Left ventricle myocardium superior (tissue), 1 donor: Measurements from ENCODE around the gene PIGP. TPM values are rescaled to one million over a fixed set of nuclear protein-coding genes. Genes with fewer than 3 reads are reported as not detected.

Experiments
- ATAC-seq: fragments of 200-7000 bp; cut with Tn5 transposase; one replicate; pipeline ENCODE4 v1.9.1; 2020; ENCODE audit warnings: mild to moderate bottlenecking, moderate library complexity
- DNase-seq: peaks from one replicate; pipeline ENCODE4 v3.0.0-alpha.2; 2020
- intact Hi-C: fragments of 100-400 bp; cut with micrococcal nuclease; formaldehyde crosslinking; loops from one replicate; pipeline ENCODE4 v1.11.0; 2022
- total RNA-seq: library from RNA; stranded (reverse); fragmentation: NEBNext Ultra II Directional; extraction: Animal tissue kit (Norgen Biotek cat#: 25700); gene quantifications from one replicate; pipeline ENCODE4 v1.2.1, GENCODE V29; 2021
- donor health status: DM: no; HTN: yes; CAD: no; lungs with severe emphysema.

PIGP gene
- total RNA-seq, 1 donor from 2014 or later: 36.8 TPM

- no peak for ATAC-seq
- no peak for DNase-seq
- intact Hi-C loops: no loop called here
Observed at GRCh38 chr21:37079211-37079824, 6.4 kb upstream of the PIGP start.

DNA sequence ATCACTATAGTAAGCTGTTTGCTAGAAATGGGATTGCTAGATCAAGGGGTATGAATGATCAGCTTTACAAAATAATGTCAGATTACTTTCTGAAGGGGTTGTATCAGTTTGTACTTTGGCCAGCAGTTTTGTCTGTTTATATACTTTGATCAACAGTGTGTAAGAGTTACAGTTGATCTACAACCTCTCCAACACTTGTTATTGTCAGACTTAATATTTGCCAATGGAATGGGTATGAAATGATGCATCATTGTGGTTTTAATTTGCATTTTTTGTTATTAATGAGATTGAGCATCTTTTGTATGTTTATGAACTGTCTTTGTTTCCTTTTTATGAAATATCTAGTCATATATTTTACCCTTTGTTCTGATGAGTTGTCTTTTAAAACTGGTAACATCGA, 4.5 kb upstream of the PIGP start:
- no peak for DNase-seq
- intact Hi-C loops: no loop called here
- ATAC-seq: no peak

DNA sequence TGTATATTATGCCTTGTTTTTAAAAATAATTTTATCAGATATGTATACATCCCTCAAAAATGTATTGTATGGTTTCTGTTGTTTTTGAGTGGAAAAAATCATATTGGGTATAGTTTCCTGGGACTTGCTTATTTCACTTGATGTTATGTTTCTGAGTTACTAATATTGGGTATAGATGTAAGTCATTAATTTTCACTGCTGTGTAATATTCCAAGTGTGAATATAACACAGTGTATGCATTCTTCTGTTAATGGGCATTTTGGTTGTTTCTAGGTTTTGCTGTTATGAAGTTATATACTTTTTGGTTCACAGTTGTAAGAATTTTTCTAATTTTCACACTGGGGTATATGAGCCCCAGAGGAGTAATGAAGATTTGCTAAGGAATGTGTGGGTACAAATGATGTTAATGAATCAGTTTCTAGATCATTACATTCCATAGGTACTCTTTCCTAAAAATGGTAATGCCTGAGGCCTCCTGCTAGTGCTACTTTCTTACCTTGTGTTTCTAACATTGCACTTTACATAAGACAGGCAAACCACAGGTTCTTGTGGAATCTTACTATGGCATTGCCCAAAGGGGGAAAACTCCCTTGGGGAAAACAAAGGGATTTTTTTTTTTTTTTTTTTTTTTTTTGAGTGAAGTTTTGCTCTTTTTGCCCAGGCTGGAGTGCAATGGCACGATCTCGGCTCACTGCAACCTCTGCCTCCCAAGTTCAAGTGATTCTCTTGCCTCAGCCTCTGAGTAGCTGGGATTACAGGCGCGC, 3.4 kb upstream of the PIGP start:
- intact Hi-C loops: no loop called here
- DNase-seq: no peak

DNA sequence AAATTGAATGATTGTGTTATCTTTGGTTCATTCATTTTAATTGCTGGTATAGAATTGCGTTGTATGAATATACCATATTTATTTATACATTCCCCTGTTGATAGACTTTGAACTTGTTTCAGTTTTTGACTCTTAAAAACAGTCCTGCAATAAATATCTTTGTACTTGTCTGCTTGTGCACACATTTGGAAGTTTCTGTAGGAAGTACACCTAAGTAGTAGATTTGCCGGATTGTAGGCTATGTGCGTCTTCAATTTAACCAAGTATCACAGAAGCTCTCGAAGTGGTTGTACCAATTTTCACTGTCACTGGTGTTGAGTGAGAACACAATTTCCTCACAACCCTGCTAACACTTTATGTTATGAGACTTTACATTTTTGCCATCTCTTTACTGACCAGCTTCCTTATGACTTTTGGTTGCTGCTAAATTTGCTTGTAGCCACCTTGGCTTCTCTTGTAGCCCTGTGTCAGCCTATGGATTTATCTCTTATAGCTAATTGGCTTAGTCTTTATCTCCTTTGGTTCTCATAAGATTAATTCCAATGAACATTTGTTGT, 2.4 kb upstream of the PIGP start:
- intact Hi-C loops: no loop called here
- DNase-seq (no peak), ATAC-seq (no peak)

More for the DNA sequence above, 3.4 kb upstream of the PIGP start:
- ATAC-seq: no peak

GRCh38 chr21:37074546-37074945, 1.7 kb upstream of the PIGP start:
- ATAC-seq: no peak
- no peak for DNase-seq
- intact Hi-C loops: no loop called here

DNA sequence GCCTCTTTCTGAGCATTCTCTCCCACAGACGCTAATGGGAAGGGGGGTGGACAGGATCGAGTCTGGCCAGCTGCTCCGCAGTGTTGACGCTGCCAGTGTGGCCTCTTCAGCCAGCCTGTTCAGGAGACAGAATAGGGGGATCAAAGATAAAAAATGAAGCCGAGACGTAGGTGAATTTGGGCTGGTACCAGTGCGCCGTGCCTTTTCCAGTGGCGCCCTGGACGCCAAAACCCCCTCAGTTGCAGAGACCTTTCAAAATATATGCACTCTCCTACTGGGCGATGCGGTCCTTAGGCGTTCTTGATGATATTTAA, 1.3 kb upstream of the PIGP start:
- intact Hi-C loops: no loop called here
- no peak for DNase-seq
- ATAC-seq: peak; percentile 0

GRCh38 chr21:37073417-37074196, 736 bp upstream of the PIGP start:
- DNase-seq (peak; percentile 78), ATAC-seq (peak; percentile 33)
- intact Hi-C loops: no loop called here

DNA sequence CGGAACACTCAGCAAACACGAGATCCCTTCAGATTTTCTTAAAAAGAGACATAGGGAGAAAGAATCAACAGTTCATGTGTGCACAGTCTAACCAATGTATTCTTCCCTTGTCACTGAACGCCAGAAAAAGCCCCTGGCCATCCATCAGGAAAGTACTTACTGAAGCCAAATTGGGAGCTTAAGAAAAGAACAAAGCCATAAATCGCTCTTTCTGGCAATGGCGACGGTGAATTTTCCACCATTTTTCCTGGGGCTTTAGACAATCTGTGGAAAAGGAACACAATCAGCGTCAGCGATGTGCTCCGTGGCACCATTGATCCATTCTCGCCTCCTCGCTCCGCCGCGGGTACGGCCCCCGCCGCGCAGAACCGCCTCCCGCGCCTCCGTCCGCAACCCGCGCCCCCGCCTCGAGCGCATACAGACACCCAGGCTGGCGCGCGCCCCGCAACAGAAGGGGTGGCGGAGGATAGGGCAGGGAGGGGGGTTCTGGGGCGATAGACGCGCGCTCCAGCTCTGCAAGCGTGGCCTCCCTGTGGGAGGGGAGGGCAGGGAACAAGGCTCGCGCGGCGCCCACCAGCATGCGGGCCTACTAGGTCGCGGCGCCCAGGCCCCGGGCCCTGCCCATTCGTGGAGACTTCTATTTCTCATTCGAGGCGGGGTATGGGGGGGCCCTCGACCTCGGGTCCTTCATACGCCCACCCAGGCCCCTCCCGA, 440 bp downstream of the PIGP start:
- DNase-seq (peak; percentile 92), ATAC-seq (peak; percentile 81)
- intact Hi-C loops: no loop called here

- ATAC-seq: peak; percentile 10
Observed at GRCh38 chr21:37071561-37072273, 1.2 kb downstream of the PIGP start.

GRCh38 chr21:37065561-37066177, 7.2 kb downstream of the PIGP start:
- ATAC-seq: no peak
- DNase-seq: no peak
- intact Hi-C loops: no loop called here

More at GRCh38 chr21:37071561-37072273, 1.2 kb downstream of the PIGP start:
- peak; percentile 52 for DNase-seq
- intact Hi-C loops: no loop called here

DNA sequence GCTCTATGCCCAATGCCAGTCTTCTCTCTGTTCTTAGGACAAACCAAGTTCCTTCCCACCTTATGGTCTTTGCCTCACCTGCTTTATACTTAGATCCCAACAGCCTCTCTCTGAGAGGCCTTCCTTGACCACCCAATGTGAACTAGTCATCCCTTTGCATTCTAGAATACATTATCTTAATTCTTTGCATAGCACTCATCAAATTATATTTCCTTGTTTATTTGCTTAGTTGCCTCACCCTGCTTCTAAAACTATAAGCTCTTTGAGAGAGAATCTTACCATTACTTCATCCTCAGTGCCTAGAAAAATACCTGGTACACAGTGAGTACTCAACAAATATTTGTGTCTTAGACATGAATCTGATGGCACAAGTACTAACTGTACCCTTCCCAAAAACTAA, 8.0 kb downstream of the PIGP start:
- intact Hi-C loops: no loop called here
- ATAC-seq (no peak), DNase-seq (no peak)

GRCh38 chr21:37063433-37063832, 9.4 kb downstream of the PIGP start:
- ATAC-seq (no peak), DNase-seq (no peak)
- intact Hi-C loops: no loop called here

DNA sequence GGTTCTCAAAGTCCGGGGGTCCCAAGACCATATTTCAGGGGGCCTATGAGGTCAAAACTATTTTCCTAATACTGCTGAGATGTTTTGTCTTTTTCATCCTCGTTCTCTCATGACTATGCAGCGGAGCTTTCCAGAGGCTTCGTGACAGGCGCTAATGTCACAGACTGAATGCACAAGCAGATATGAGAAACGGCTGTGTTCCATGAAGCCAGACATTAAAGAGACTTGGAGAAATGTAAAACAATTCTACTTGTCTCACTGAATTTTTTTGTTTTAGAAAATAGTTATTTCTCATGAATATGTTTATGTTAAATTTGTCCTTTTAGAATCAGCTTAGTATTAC, 10.3 kb downstream of the PIGP start:
- ATAC-seq (no peak), DNase-seq (no peak)
- intact Hi-C loops: no loop called here

DNA sequence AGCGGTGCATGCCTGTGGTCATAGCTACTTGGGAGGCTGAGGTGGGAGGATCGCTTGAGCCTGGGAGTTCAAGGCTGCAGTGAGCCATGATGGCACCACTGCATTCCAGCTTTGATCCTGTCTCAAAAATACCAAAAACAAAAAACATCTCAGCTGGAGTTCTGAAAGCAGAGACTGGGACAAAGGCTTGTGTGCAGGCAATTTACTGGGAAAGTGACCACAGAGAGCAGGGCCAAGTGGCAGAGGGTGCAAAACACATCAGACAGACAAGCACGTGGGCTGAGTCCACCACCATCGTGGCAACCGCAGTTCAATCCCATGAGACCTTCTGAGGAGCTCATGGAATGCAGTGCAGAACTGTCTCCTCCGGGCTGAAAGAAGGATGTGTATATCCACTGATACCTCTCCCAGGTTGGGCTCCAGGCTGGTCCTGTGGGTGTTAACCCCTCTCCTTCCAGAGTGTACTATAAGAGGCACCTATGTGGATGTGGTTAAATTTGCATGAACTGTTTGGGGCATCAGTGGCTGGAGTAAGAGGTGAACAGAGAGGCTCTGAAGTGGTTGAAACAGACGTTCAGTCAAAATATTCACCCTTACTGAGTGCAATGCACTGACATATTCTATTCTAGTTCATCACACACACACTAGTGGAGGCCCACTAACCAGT, 10.8 kb downstream of the PIGP start:
- no peak for DNase-seq
- intact Hi-C loops: no loop called here
- ATAC-seq: no peak

DNA sequence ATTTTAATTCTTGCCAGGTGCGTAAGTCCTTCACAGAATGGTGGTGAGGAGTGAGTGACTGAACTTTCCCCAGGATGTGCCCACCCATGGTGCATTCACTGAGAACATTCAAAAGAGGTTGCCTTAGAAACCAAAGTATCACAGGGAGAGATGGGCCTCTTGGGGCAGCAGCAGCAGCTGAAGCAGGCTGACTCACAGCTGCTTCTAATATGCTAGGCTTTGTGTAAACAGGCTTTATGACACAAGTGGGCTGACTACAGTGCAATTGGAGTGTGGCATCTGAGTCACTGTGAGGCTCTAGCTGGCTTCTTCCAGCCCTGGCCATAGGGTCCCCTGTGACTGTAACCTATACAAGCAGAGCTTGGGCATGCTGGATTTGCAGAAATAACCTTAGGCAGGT, 12.6 kb downstream of the PIGP start:
- intact Hi-C loops: no loop called here
- ATAC-seq (peak; percentile 94), DNase-seq (peak; percentile 45)

DNA sequence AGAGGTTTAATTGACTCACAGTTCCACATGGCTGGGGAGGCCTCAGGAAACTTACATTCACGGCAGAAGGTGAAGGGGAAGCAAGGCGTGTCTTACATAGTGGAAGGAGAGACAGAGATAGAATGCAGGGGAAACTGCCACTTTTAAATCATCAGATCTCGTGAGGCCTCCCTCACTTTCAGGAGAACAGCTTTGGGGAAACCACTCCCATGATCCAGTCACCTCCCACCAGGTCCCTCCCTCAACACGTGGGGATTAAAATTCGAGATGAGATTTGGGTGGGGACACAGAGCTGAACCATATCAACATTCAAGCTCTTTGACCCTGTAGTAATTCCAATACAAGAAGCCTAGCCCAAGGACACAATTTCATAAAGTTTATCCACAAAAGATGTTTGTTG, 13.7 kb downstream of the PIGP start:
- no peak for DNase-seq
- intact Hi-C loops: no loop called here
- no peak for ATAC-seq

GRCh38 chr21:37058261-37058660, 14.6 kb downstream of the PIGP start:
- ATAC-seq (no peak), DNase-seq (no peak)
- intact Hi-C loops: no loop called here

GRCh38 chr21:37057614-37058013, 15.3 kb downstream of the PIGP start:
- intact Hi-C loops: no loop called here
- ATAC-seq (no peak), DNase-seq (no peak)
